Right lobe of liver (tissue), 4 donors: ENCODE data around the gene ANKRD44.

Experiments
- CTCF ChIP-seq, 4 donors: fragments of 200-600 bp in 3 of 4; fragments of 450-650 bp in 1 of 4; IDR thresholded peaks; one replicate each; pipeline versions ENCODE4 v1.5.1 to v1.8.0; 2016 to 2022; ENCODE audit warnings: antibody characterized with exemption in 4 of 4, mild to moderate bottlenecking in 2 of 4
- POLR2A ChIP-seq: fragments of 450-650 bp; IDR thresholded peaks from one replicate; pipeline ENCODE4 v1.6.1; 2017; ENCODE audit warnings: antibody characterized with exemption, mild to moderate bottlenecking
- donor health status: DM: no; HTN: no; CAD: no.
- donor health status: DM: no; HTN: no; CAD: no.
- donor health status: DM: no; HTN: yes; CAD: no.

DNA sequence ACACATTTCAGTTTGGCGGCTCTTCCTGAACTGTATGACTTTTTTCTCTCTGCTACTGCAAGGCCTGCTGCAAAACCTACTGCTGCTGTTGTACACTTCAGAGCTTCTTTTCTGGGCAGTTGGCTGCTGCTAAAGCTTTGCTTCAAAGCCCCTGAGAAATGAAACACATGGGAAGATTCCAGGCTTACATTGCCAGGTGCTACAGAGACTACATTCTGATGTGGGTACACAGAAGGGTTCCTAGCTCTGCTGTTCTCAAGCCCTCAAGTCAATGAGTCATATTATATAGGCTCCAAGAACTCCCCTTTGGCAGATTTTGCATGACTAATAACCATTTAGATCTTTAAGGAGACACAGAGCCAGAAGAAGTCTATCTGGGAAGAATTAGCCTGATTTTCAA is 371.2 kb downstream of the ANKRD44 start:
- TF ChIP-seq CTCF (IDR thresholded peaks at IDR 0.05) (no peak), POLR2A (no peak)
